ENCODE results near the gene OR2AT4.
"Not testable (repeated sequence)": the region's sequence is repeated elsewhere in the genome, so short reads cannot be mapped to it uniquely, and the experiment has no call there.

OR2AT4 gene

GRCh38 chr11:75100314-75100713 lies 3.6 kb upstream of the OR2AT4 start:
- intact Hi-C loops (cut with DNase I; ENCODE audit: low total_unique reads): no loop called here
- no peak overlapping the region for H3K27ac ChIP-seq
- TF ChIP-seq CTCF (IDR thresholded peaks at IDR 0.05): no peak
- peaks cover 0 to 15% of the 10 kb centered on the region in 2 donors for H3K27me3 ChIP-seq
- H3K36me3 ChIP-seq: no peaks in the 10 kb centered on the region
- DNase-seq: no peak
- no peaks in the 10 kb centered on the region for H3K4me1 ChIP-seq
- no peaks in the 10 kb centered on the region for H3K9me3 ChIP-seq
- no peak overlapping the region for H3K4me3 ChIP-seq

DNA sequence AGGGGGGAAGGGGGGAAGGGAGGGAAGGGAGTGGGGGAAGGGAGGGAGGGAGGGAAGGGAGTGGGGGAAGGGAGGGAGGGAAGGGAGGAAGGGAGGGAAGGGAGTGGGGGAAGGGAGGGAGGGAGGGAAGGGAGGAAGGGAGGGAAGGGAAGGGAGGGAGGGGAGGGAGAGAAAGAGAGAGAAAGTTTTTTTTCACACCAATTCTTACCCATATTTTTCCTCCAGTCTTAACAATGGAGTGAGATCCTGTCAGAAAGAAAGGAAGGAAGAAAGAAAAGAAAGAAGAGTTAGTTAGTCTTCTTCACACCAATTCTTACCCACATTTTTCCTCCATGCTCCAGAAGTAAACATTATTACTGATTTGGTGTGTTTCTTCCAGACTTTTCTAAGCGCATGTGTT lies 3.0 kb upstream of the OR2AT4 start:
- H3K9me3 ChIP-seq: no peaks in the 10 kb centered on the region
- no peak overlapping the region for H3K27ac ChIP-seq
- intact Hi-C loops (cut with DNase I; ENCODE audit: low total_unique reads): no loop called here
- H3K4me1 ChIP-seq: no peaks in the 10 kb centered on the region
- no peak overlapping the region for H3K4me3 ChIP-seq
- no peaks in the 10 kb centered on the region for H3K36me3 ChIP-seq
- no peak for DNase-seq
- TF ChIP-seq CTCF (IDR thresholded peaks at IDR 0.05): no peak
- H3K27me3 ChIP-seq: peaks cover 0 to 12% of the 10 kb centered on the region in 2 donors

- H3K9me3 ChIP-seq; H3K4me1 ChIP-seq; intact Hi-C loops (cut with DNase I; ENCODE audit: low total_unique reads); H3K27ac ChIP-seq; H3K36me3 ChIP-seq; DNase-seq; H3K4me3 ChIP-seq: not testable (repeated sequence)
- H3K27me3 ChIP-seq: peaks cover 0 to 13% of the 10 kb centered on the region in 2 donors
Observed at GRCh38 chr11:75098835-75099439, 2.3 kb upstream of the OR2AT4 start.

- H3K4me3 ChIP-seq; intact Hi-C loops (cut with DNase I; ENCODE audit: low total_unique reads); H3K4me1 ChIP-seq; DNase-seq; H3K36me3 ChIP-seq; H3K9me3 ChIP-seq; H3K27ac ChIP-seq: not testable (repeated sequence)
- H3K27me3 ChIP-seq: peaks cover 0 to 13% of the 10 kb centered on the region in 2 donors
Observed at GRCh38 chr11:75098181-75098580, 1.5 kb upstream of the OR2AT4 start.

DNA sequence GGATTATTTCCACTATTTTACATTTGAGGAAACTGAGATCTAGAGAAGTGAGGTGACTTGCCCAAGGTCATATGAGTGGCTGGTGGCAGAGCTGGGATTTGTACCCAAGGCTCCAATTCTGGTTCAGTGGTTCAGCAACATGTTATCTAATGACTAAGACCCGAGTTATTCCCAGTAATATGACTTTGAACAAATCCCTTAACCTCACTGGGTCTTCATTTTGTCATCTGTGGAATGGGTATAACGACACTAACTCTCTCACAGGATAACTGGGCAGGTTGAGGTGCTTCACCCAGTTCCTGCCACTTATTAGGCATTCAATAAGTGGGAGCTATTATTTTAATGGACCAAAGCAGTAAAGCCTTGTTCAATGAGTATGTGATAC lies 489 bp upstream of the OR2AT4 start:
- peaks cover 0 to 4% (median under 1%) of the 10 kb centered on the region in 3 donors for H3K9me3 ChIP-seq
- no peak overlapping the region for H3K4me3 ChIP-seq
- no peaks in the 10 kb centered on the region for H3K36me3 ChIP-seq
- H3K4me1 ChIP-seq: no peaks in the 10 kb centered on the region
- no peak overlapping the region for H3K27ac ChIP-seq
- no peak for TF ChIP-seq CTCF (IDR thresholded peaks at IDR 0.05)
- intact Hi-C loops (cut with DNase I; ENCODE audit: low total_unique reads): no loop called here
- DNase-seq: no peak
- peaks cover 0 to 13% of the 10 kb centered on the region in 2 donors for H3K27me3 ChIP-seq

GRCh38 chr11:75094382-75094781 lies 2.3 kb downstream of the OR2AT4 start:
- Histone ChIP-seq H3K27me3 (peaks cover 0 to 13% of the 10 kb centered on the region in 2 donors), H3K9me3 (peaks cover 3 to 16% (median 16%) of the 10 kb centered on the region in 3 donors)
- intact Hi-C loops (cut with DNase I; ENCODE audit: low total_unique reads); H3K4me3 ChIP-seq; H3K27ac ChIP-seq; H3K36me3 ChIP-seq; H3K4me1 ChIP-seq; DNase-seq: not testable (repeated sequence)

GRCh38 chr11:75090671-75091177 lies 6.0 kb downstream of the OR2AT4 start:
- H3K9me3 ChIP-seq: peaks cover 3 to 16% (median 16%) of the 10 kb centered on the region in 3 donors
- peaks cover 0 to 2% of the 10 kb centered on the region in 2 donors for H3K27me3 ChIP-seq
- no peak overlapping the region for H3K4me3 ChIP-seq
- H3K27ac ChIP-seq: no peak overlapping the region
- DNase-seq: no peak
- H3K36me3 ChIP-seq: no peaks in the 10 kb centered on the region
- no peak for TF ChIP-seq CTCF (IDR thresholded peaks at IDR 0.05)
- intact Hi-C loops (cut with DNase I; ENCODE audit: low total_unique reads): no loop called here
- H3K4me1 ChIP-seq: no peaks in the 10 kb centered on the region
